ENCODE data around the gene C1QTNF8.

DNA sequence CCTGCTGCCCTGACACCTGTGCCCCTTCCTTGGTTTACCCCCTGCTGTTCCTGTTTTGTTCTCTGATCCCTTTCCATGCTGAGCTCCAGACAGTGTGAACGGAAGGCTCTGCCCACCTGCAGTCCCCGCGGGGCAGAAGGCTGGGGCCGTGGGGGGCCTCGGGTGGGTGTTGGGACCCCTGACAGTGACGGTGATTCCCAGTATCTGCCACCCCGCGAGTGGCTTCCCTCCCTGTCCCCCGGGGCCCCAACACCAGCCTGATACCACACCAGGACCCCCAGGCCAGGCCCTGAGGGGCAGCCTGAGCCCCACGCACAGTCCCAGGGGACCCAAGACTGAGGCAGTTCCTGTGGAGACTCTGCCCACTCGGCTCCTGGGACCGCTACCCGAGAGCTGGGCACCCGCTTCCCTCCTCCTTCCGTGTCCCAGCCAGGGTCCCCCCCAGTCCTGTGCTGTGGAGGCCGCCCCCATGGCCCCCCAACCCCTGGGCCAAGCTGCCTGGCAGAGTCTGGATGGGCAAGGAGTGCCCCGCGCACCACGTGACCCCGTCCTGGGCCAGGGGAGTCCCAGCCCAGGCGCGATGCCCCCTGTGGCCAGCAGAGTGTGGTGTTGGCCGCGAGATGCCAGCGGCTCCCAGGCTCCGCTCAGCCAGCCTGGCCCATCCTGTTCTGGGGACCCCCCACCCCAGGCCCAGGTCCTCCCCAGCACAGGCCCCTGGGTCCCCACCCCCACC is 10.0 kb upstream of the C1QTNF8 start:
- TF ChIP-seq EZH2 (IDR thresholded peaks at IDR 0.05; ENCODE audit: insufficient read depth, poor library complexity, severe bottlenecking): no peak
- no peak for TF ChIP-seq EZH2phosphoT487 (IDR thresholded peaks at IDR 0.05; ENCODE audit: insufficient read depth, low read depth)

All from GM23248 (cell line).